Small intestine (tissue), 7 donors: ENCODE measurements around the gene CD55. TPM values are rescaled to one million over a fixed set of nuclear protein-coding genes. Genes with fewer than 3 reads are reported as not detected.
A peak's percentile ranks its signal among the peaks of the same experiment; 100 is the strongest.

ENCODE experiments used
- DNase-seq, 2 donors: peaks; one replicate each; pipeline versions ENCODE4 v3.0.0 to v3.0.0-alpha.2; 2013
- FAIRE-seq: peaks from 2 replicates; lab custom pipeline; 2012; peaks lifted over from hg19 to GRCh38; lab: Jason Lieb, UNC
- H3K27ac ChIP-seq, 3 donors: one replicate each; pipeline ENCODE4 v1.5.1; 2013; ENCODE audit warnings: low read length in 2 of 3, mild to moderate bottlenecking in 2 of 3, control low read depth in 1 of 3, inconsistent platforms in 1 of 3, low read depth in 1 of 3, moderate library complexity in 1 of 3
- H3K27me3 ChIP-seq, 3 donors: one replicate each; pipeline ENCODE4 v1.6.1; 2013; ENCODE audit warnings: low read length in 3 of 3, inconsistent platforms in 1 of 3; ENCODE audit not compliant: control insufficient read depth in 3 of 3, insufficient read depth in 3 of 3
- H3K36me3 ChIP-seq, 3 donors: one replicate each; pipeline ENCODE4 v1.6.1; 2013; ENCODE audit warnings: low read length in 3 of 3, inconsistent platforms in 1 of 3, low read depth in 1 of 3, mild to moderate bottlenecking in 1 of 3, moderate library complexity in 1 of 3; ENCODE audit not compliant: control insufficient read depth in 3 of 3, insufficient read depth in 2 of 3
- H3K4me1 ChIP-seq, 3 donors: one replicate each; pipeline ENCODE4 v1.6.1; 2013; ENCODE audit warnings: low read length in 2 of 3, inconsistent platforms in 1 of 3, low read depth in 1 of 3, mild to moderate bottlenecking in 1 of 3, moderate library complexity in 1 of 3; ENCODE audit not compliant: control insufficient read depth in 3 of 3, insufficient read depth in 2 of 3
- H3K4me3 ChIP-seq, 3 donors: one replicate each; pipeline ENCODE4 v1.5.1; 2013; ENCODE audit warnings: low read length in 3 of 3, control low read depth in 1 of 3, inconsistent platforms in 1 of 3, low read depth in 1 of 3, mild to moderate bottlenecking in 1 of 3, moderate library complexity in 1 of 3
- H3K9me3 ChIP-seq, 2 donors: one replicate each; pipeline ENCODE4 v1.6.1; 2013; ENCODE audit warnings: low read depth in 1 of 2, low read length in 1 of 2; ENCODE audit not compliant: control insufficient read depth in 2 of 2, insufficient read depth in 1 of 2
- WGBS, 3 donors: extraction: QIAGEN DNeasy Blood & Tissue Kit; methylation state at CpG; one replicate each; pipeline ENCODE4 v1.1.7; 2013; 5-methylcytosine and 5-hydroxymethylcytosine counted together
- polyA plus RNA-seq, 4 donors: library from polyadenylated mRNA; stranded (reverse) in 3 of 4; unstranded in 1 of 4; fragments of 200-250 nt in 3 of 4; fragments of 120-200 nt in 1 of 4; gene quantifications; one replicate each; pipeline versions ENCODE4 v1.2.1 to v1.2.3, GENCODE V29; 2013
- donor health status: healthy with polysubstance abuse.
- donor health status: control.
- donor health status: control.
- donor health status: Bipolar disorder and iron deficiency.
- donor health status: healthy.

The CD55 gene
- polyA plus RNA-seq, 4 donors, result 19.7 to 60.2 (median 38.4) TPM

DNA sequence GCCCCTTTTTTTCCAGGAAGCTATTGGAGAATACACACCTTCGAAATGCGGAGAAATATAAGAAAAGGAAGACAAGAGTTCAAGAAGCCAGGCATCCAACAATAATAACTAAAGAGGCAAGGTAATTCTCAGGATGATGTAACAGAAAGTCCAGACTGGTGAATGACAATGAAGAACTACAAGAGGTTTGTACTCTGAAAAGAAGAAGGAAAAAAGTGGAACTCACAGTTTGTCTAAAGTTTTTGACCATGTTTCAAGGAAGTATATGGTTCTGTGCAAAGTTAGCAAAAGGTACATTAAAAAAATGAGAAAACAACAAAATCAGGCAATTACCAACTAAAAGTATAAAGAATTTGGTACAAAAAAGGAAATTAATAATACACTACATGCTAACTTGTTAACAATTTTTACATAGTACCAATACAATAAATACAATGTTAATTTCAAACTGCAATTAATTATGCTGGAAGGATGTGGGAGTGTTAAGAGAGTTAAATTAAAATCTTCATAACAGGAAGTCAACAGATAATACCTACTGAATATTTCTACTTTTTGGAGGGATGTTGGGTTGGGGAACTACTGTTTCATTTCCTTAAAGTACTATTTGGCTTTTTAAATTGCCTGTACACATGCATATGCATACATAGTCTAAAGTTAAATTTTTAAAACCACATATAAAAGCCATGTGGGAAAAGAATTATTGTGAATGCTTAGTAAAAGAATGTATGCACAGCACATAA is 12.9 kb upstream of the CD55 start:
- Histone ChIP-seq H3K27me3 (no peaks in the 10 kb centered on the region), H3K9me3 (no peaks in the 10 kb centered on the region), H3K4me1 (peaks cover 0 to 8% (median 2%) of the 10 kb centered on the region in 3 donors), H3K36me3 (no peaks in the 10 kb centered on the region), H3K27ac (no peak overlapping the region), H3K4me3 (no peak overlapping the region)
- FAIRE-seq (no peak), DNase-seq (no peak)
- WGBS, 3 donors, result 95 to 98% (median 97%) methylated on average over 2 of the region's 2 CpGs

DNA sequence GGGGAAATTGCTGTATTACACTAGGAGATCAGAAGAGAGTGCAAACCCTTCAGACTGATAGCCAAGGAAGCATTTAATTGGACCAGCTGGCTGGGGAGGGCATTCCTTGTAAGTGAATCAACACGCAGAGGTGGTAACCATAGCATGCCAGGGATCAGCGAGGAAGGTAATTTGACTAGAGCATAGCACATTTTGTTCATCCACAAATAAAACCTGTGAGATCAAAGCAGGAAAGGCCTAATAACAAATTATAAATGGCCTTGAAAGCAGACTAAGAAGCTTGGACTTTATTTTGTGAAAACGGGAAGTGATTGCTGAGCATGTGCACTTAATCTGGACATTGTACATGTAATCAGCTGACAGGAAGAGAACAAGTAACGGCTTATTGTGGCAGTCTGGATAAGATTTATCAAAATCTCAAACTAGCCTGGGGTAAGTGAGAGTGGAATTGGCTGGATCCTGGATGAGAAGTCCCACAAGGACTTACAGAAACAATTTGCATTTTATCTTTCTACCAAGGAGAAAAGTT is 11.7 kb upstream of the CD55 start:
- H3K27ac ChIP-seq, result peak overlapping the region; percentile 26 to 76 (median 32)
- DNase-seq (peak; percentile 56 to 81), FAIRE-seq (no peak)
- 16 to 27% (median 25%) methylated on average over 4 of the region's 4 CpGs for WGBS, 3 donors
- no peaks in the 10 kb centered on the region for H3K9me3 ChIP-seq
- peak overlapping the region in 1 of 3 donors; percentile 11 for H3K4me3 ChIP-seq
- H3K36me3 ChIP-seq, result no peaks in the 10 kb centered on the region
- H3K27me3 ChIP-seq, result no peaks in the 10 kb centered on the region
- H3K4me1 ChIP-seq, result peaks cover 0 to 8% (median 2%) of the 10 kb centered on the region in 3 donors

DNA sequence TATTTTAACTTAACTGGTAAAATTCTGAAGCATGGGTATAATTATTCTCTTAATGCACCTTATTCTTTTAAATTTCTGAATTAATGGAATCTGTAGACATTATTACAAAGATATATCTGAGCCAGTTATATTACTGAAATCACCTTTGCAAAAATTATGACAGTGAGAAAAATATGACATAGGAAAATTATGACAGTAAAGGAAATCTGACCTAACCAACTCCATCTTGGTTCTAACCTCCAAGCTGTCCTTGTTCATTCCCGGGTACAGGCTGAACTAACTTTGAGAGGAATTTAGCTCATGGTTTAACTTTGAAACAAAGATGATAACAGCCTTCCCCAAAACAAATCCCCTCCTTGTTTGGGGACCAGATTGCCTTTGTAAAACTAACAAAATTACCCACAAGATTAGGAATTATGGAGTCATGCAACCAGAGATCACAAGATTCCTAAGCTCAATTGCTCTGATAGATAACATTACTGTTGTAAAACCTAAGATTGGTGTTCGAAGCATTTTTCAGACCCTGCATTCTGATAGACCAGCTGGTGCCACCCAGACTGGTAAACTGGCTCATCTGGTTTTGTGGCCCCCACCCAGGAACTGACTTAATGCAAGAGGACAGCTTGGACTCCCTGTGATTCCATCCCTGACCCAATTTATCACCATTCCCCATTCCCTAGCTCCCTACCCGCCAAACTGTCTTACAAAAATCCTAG is 9.4 kb upstream of the CD55 start:
- Histone ChIP-seq H3K36me3 (no peaks in the 10 kb centered on the region), H3K27ac (no peak overlapping the region), H3K9me3 (no peaks in the 10 kb centered on the region), H3K4me1 (peaks cover 0 to 15% (median 0%) of the 10 kb centered on the region in 3 donors), H3K27me3 (no peaks in the 10 kb centered on the region), H3K4me3 (no peak overlapping the region)
- FAIRE-seq (no peak), DNase-seq (no peak)
- 54 to 85% (median 79%) methylated on average over 3 of the region's 3 CpGs for WGBS, 3 donors

DNA sequence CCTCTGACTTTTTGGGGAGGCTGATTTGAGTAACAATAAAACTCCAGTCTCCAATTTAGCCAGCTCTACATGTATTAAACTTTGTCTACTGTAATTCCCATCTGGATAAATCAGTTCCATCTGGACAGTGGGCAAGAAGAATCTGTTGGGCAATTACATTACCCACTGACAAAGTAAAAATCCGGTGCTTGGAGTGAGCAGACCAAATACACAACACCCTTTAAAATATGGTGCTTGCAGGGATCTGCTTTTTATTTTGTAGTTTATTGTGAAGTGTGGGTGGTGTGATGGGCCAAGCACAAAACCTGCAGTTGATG is 8.9 kb upstream of the CD55 start:
- DNase-seq, result no peak
- H3K27me3 ChIP-seq, result no peaks in the 10 kb centered on the region
- 81 to 97% (median 92%) methylated on average over 1 of the region's 1 CpG for WGBS, 3 donors
- H3K4me1 ChIP-seq, result peaks cover 0 to 19% (median 0%) of the 10 kb centered on the region in 3 donors
- no peak overlapping the region for H3K27ac ChIP-seq
- H3K4me3 ChIP-seq, result no peak overlapping the region
- H3K9me3 ChIP-seq, result no peaks in the 10 kb centered on the region
- FAIRE-seq, result no peak
- H3K36me3 ChIP-seq, result no peaks in the 10 kb centered on the region

DNA sequence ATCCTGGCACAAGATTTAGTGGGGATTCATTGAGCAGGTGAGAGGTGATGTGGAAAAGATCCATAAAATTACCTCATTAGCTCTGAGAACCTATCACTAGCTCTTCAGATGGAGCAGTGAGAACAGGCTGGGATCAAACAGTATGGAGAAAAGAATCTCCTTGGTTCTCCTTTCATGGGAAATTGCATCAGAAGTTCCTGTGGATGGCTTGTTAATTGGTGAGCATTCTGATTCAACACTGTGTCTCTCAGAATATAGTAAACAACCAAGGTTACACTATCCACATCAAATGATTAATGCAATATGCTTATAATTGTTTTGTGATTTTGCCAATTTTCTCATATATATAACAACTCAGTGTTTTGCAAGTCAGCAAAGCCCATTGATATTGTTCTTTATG is 8.3 kb upstream of the CD55 start:
- peaks cover 0 to 19% (median 0%) of the 10 kb centered on the region in 3 donors for H3K4me1 ChIP-seq
- no peaks in the 10 kb centered on the region for H3K27me3 ChIP-seq
- H3K27ac ChIP-seq, result no peak overlapping the region
- no peak overlapping the region for H3K4me3 ChIP-seq
- no peaks in the 10 kb centered on the region for H3K36me3 ChIP-seq
- H3K9me3 ChIP-seq, result no peaks in the 10 kb centered on the region
- no peak for DNase-seq
- FAIRE-seq, result no peak

DNA sequence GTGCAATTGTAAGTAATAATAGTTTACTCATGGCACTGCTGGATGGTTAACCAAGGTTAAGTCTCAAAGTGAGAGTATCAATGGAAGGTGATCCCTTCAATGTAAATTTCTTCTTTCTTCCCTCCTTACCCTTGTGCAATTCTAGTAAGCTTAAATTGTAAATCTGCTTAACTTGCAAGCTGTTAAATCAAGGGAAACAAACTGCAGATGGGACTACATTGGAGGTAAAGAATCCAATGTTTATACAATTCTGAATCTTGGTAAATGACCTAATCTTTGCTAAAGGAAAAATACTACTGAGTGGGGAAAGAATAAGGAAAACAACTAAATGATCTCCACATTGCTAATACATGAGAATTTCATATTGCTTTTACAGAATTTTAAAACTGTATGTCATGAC is 6.7 kb upstream of the CD55 start:
- no peak overlapping the region for H3K27ac ChIP-seq
- H3K27me3 ChIP-seq, result no peaks in the 10 kb centered on the region
- H3K36me3 ChIP-seq, result no peaks in the 10 kb centered on the region
- H3K9me3 ChIP-seq, result no peaks in the 10 kb centered on the region
- H3K4me1 ChIP-seq, result peaks cover 0 to 14% (median 0%) of the 10 kb centered on the region in 3 donors
- no peak for FAIRE-seq
- no peak overlapping the region for H3K4me3 ChIP-seq
- DNase-seq, result no peak

DNA sequence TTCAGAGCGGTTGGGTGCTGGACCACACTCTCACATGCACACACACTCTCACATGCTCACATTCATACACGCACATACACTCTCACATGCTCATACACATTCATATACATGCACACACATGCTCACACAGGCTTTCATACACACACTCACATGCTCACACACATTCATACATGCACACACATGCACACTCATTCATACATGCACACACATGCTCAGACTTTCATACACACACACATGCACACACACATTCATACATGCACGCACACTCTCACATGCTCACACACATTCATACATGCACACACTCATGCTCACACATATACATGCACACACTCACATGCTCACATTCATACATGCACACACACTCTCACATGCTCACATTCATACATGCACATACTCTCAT is 6.0 kb upstream of the CD55 start:
- FAIRE-seq, result no peak
- no peaks in the 10 kb centered on the region for H3K27me3 ChIP-seq

DNA sequence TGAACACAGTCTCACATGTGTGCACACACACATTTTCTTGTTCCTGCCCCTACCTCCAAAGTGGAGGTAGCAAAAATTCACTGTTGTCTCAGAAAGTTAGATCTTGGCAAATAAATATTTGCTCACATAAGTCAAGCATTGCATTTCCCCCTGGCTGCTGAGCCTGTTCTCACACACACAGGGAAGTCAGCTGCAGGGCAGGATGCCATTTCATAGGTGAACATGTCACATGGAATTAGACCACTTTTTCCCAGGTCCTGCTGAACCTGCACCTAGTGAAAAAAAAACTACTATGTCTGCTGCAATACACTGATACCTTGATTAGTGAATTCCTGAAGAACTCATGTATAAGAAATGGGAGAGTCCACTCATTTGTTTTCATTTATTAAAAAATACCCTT is 5.3 kb upstream of the CD55 start:
- Histone ChIP-seq H3K4me3 (no peak overlapping the region), H3K27me3 (no peaks in the 10 kb centered on the region), H3K36me3 (no peaks in the 10 kb centered on the region), H3K4me1 (peaks cover 0 to 11% (median 0%) of the 10 kb centered on the region in 3 donors), H3K9me3 (no peaks in the 10 kb centered on the region), H3K27ac (no peak overlapping the region)
- peak in 1 of 2 donors; percentile 26 for DNase-seq
- FAIRE-seq, result no peak

More for the DNA sequence above, 6.0 kb upstream of the CD55 start:
- H3K9me3 ChIP-seq, result no peaks in the 10 kb centered on the region
- H3K36me3 ChIP-seq, result no peaks in the 10 kb centered on the region
- H3K4me1 ChIP-seq, result peaks cover 0 to 11% (median 0%) of the 10 kb centered on the region in 3 donors
- H3K4me3 ChIP-seq, result no peak overlapping the region
- H3K27ac ChIP-seq, result no peak overlapping the region
- WGBS, 3 donors, result 92 to 96% (median 95%) methylated on average over 3 of the region's 3 CpGs
- no peak for DNase-seq
